OCI-LY3 (cell line): ENCODE data around the gene HIC1.

Experiments used
- EZH2phosphoT487 ChIP-seq: fragments of 200-600 bp; shearing (Covaris generic); IDR thresholded peaks from 2 replicates; pipeline ENCODE4 v1.6.1; 2018; ENCODE audit warnings: antibody characterized with exemption, mixed run types, low read depth
- TF ChIP-seq, protein P1 (sequence below): fragments of 200-600, 300-600 bp; sonication (generic); IDR thresholded peaks from 2 replicates; pipeline ENCODE4 v1.5.1; 2014; ENCODE audit warnings: antibody characterized with exemption, low read length, low read depth

GRCh38 chr17:2048805-2049204, 6.1 kb upstream of the HIC1 start:
- TF ChIP-seq, protein P1, sequence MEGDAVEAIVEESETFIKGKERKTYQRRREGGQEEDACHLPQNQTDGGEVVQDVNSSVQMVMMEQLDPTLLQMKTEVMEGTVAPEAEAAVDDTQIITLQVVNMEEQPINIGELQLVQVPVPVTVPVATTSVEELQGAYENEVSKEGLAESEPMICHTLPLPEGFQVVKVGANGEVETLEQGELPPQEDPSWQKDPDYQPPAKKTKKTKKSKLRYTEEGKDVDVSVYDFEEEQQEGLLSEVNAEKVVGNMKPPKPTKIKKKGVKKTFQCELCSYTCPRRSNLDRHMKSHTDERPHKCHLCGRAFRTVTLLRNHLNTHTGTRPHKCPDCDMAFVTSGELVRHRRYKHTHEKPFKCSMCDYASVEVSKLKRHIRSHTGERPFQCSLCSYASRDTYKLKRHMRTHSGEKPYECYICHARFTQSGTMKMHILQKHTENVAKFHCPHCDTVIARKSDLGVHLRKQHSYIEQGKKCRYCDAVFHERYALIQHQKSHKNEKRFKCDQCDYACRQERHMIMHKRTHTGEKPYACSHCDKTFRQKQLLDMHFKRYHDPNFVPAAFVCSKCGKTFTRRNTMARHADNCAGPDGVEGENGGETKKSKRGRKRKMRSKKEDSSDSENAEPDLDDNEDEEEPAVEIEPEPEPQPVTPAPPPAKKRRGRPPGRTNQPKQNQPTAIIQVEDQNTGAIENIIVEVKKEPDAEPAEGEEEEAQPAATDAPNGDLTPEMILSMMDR: no peak
- no peak for TF ChIP-seq EZH2phosphoT487
